Panc1 (cell line): ENCODE data around the gene ANO6. TPM values are rescaled to one million over a fixed set of nuclear protein-coding genes. Genes with fewer than 3 reads are reported as not detected.

Experiments
- ATAC-seq: fragments of 200-7000 bp; cut with Tn5 transposase; 2 replicates; pipeline ENCODE4 v1.9.1; 2020; ENCODE audit warnings: mild to moderate bottlenecking, moderate library complexity
- BruUV-seq: library from RNA; stranded (reverse); fragments of 400-500 nt; replicated peaks from 2 replicates; lab custom pipeline; 2021; lab: Mats Ljungman, UMichigan
- CTCF ChIA-PET: fragments of 300-600 bp; sonication (Branson Sonifier 250); formaldehyde crosslinking; loops from one replicate; lab custom pipeline; 2022; ENCODE audit warnings: antibody characterized with exemption; lab: Charles Lee
- POLR2A ChIA-PET: fragments of 300-600 bp; sonication (Branson Sonifier 250); formaldehyde crosslinking; loops from one replicate; lab custom pipeline; 2022; ENCODE audit warnings: antibody characterized with exemption; lab: Charles Lee
- DNase-seq: peaks from one replicate; pipeline ENCODE4 v3.0.0-alpha.2; 2010; ENCODE audit warnings: low read depth, low spot score
- H3K27ac ChIP-seq: 2 replicates; pipeline ENCODE4 v1.5.1; 2011; ENCODE audit warnings: mild to moderate bottlenecking, low read length, inconsistent platforms
- H3K27me3 ChIP-seq: fragments of 200-500 bp; sonication (Bioruptor generic); 2 replicates; pipeline ENCODE4 v1.6.0; 2014; ENCODE audit warnings: low read length, inconsistent platforms; ENCODE audit not compliant: control insufficient read depth, insufficient read depth
- H3K36me3 ChIP-seq: fragments of 200-500 bp; sonication (Bioruptor generic); 2 replicates; pipeline ENCODE4 v1.5.1; 2014; ENCODE audit warnings: inconsistent platforms, mild to moderate bottlenecking, low read length, moderate library complexity; ENCODE audit not compliant: control insufficient read depth, insufficient read depth
- H3K4me1 ChIP-seq: 2 replicates; pipeline ENCODE4 v1.5.1; 2011; ENCODE audit warnings: inconsistent platforms, mild to moderate bottlenecking, low read length, moderate library complexity; ENCODE audit not compliant: control insufficient read depth, insufficient read depth
- H3K4me3 ChIP-seq, 2 experiments: 2 replicates each; pipeline ENCODE4 v1.5.1; 2011 to 2012; ENCODE audit warnings: low read depth in 2 of 2, low read length in 2 of 2, mild to moderate bottlenecking in 2 of 2, inconsistent platforms in 1 of 2, moderate library complexity in 1 of 2
- H3K9me3 ChIP-seq: fragments of 200-500 bp; sonication (Bioruptor generic); 2 replicates; pipeline ENCODE4 v1.5.1; 2014; ENCODE audit warnings: low read depth, mild to moderate bottlenecking, inconsistent platforms, low read length, moderate library complexity; ENCODE audit not compliant: control insufficient read depth, insufficient read depth
- POLR2AphosphoS5 ChIP-seq: IDR thresholded peaks from 2 replicates; pipeline ENCODE4 v1.6.1; 2012; ENCODE audit warnings: mild to moderate bottlenecking, low read depth, low read length, moderate library complexity
- SIN3A ChIP-seq: IDR thresholded peaks from 2 replicates; pipeline ENCODE4 v1.6.1; 2012; ENCODE audit warnings: low read depth, mild to moderate bottlenecking, low read length, moderate library complexity, borderline replicate concordance; ENCODE audit not compliant: insufficient read depth
- TCF7L2 ChIP-seq: IDR thresholded peaks from 2 replicates; pipeline ENCODE4 v1.6.1; 2011; ENCODE audit warnings: mild to moderate bottlenecking, low read depth, low read length, inconsistent platforms
- in situ Hi-C: cut with HindIII; loops from 2 replicates; pipeline ENCODE4 v1.10.0; 2016; ENCODE audit warnings: low sequenced_read_pairs, low pct_unique_long_range_greater_than_20kb
- intact Hi-C: fragments of 100-400 bp; cut with micrococcal nuclease; formaldehyde crosslinking; loops from one replicate; pipeline ENCODE4 v1.10.0; 2022; ENCODE audit not compliant: unreplicated experiment
- total RNA-seq: library from RNA; stranded (reverse); gene quantifications from one replicate; pipeline ENCODE4 v1.2.1, GENCODE V29; 2021; ENCODE audit not compliant: unreplicated experiment
- TF ChIP-seq, protein P1 (sequence below), 2 experiments: IDR thresholded peaks; 2 replicates each; pipeline ENCODE4 v1.6.1; 2011 to 2012; ENCODE audit warnings: low read depth in 2 of 2, control low read depth in 1 of 2, low read length in 1 of 2, mild to moderate bottlenecking in 1 of 2, moderate library complexity in 1 of 2; ENCODE audit not compliant: insufficient read depth in 1 of 2
- TF ChIP-seq, protein P2 (sequence below): fragments of 450-650 bp; IDR thresholded peaks from 2 replicates; pipeline ENCODE4 v1.5.1; 2017; ENCODE audit warnings: mild to moderate bottlenecking

Gene ANO6
- total RNA-seq, 1 experiment from 2014 or later: 120 TPM

DNA sequence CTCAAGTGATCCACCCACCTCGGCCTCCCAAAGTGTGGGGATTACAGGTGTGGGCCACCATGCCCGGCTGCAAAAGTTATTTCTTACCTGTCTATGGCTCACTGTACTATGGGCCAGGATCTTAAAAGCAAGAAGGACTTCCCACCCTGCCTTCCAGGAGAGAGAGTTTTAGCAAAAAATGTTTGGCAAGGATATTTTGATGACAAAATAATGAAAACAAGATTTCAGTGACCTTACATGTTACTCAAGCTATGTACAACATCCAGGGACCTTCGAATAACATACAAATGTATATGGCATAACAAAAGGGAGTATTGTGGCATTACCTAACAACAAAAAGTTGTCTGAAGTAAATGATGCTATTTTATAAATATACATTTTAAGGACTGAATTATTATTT lies 55.1 kb downstream of the ANO6 start:
- intact Hi-C loops: no loop called here
- TF ChIP-seq, protein P1, sequence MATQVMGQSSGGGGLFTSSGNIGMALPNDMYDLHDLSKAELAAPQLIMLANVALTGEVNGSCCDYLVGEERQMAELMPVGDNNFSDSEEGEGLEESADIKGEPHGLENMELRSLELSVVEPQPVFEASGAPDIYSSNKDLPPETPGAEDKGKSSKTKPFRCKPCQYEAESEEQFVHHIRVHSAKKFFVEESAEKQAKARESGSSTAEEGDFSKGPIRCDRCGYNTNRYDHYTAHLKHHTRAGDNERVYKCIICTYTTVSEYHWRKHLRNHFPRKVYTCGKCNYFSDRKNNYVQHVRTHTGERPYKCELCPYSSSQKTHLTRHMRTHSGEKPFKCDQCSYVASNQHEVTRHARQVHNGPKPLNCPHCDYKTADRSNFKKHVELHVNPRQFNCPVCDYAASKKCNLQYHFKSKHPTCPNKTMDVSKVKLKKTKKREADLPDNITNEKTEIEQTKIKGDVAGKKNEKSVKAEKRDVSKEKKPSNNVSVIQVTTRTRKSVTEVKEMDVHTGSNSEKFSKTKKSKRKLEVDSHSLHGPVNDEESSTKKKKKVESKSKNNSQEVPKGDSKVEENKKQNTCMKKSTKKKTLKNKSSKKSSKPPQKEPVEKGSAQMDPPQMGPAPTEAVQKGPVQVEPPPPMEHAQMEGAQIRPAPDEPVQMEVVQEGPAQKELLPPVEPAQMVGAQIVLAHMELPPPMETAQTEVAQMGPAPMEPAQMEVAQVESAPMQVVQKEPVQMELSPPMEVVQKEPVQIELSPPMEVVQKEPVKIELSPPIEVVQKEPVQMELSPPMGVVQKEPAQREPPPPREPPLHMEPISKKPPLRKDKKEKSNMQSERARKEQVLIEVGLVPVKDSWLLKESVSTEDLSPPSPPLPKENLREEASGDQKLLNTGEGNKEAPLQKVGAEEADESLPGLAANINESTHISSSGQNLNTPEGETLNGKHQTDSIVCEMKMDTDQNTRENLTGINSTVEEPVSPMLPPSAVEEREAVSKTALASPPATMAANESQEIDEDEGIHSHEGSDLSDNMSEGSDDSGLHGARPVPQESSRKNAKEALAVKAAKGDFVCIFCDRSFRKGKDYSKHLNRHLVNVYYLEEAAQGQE (IDR thresholded peaks at IDR 0.05; ENCODE audit: insufficient read depth in 1 of 2, low read depth in 2 of 2, low read length in 1 of 2): no peak
- TF ChIP-seq TCF7L2 (no peak), POLR2AphosphoS5 (no peak), SIN3A (no peak)
- TF ChIP-seq, protein P2, sequence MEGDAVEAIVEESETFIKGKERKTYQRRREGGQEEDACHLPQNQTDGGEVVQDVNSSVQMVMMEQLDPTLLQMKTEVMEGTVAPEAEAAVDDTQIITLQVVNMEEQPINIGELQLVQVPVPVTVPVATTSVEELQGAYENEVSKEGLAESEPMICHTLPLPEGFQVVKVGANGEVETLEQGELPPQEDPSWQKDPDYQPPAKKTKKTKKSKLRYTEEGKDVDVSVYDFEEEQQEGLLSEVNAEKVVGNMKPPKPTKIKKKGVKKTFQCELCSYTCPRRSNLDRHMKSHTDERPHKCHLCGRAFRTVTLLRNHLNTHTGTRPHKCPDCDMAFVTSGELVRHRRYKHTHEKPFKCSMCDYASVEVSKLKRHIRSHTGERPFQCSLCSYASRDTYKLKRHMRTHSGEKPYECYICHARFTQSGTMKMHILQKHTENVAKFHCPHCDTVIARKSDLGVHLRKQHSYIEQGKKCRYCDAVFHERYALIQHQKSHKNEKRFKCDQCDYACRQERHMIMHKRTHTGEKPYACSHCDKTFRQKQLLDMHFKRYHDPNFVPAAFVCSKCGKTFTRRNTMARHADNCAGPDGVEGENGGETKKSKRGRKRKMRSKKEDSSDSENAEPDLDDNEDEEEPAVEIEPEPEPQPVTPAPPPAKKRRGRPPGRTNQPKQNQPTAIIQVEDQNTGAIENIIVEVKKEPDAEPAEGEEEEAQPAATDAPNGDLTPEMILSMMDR: no peak
- no peak overlapping the region for H3K4me3 ChIP-seq
- H3K4me1 ChIP-seq: peaks cover 30% of the 10 kb centered on the region
- no peak overlapping the region for H3K27ac ChIP-seq
- BruUV-seq: no TSS peak
- ATAC-seq: no peak
- H3K27me3 ChIP-seq: no peaks in the 10 kb centered on the region
- H3K36me3 ChIP-seq: no peaks in the 10 kb centered on the region
- ChIA-PET CTCF (no interaction called here), POLR2A (no interaction called here)
- in situ Hi-C loops: no loop called here
- no peaks in the 10 kb centered on the region for H3K9me3 ChIP-seq
- DNase-seq: no peak

DNA sequence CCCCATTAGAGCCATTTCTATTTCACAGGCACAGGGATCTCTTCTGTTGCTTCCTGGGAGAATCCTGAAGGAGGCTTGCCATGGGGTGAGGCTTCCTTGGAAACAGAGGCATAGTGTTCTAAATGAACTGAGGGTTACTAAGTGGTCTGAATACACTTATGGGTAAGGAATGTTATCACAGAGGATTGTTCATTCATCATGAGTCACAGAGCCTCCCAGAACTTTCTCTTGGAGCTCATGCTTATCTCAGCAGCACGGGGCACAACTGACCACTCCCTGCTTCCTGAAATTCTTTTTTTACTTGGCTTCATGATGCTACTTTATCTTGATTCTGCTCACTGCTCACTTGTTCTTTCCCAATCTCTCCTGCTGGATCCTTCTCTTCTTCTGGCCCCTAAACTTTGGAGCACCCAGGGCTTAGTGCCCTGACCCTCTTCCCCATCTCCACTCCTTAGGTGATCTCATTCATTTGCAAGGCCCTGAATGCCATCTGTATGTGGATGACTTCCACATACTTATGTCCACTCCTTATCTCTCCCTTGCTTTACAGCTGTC lies 57.9 kb downstream of the ANO6 start:
- peaks cover 34% of the 10 kb centered on the region for H3K4me1 ChIP-seq
- in situ Hi-C loops (no loop called here), intact Hi-C loops (no loop called here)
- ATAC-seq: peak; percentile 88
- CTCF ChIA-PET: no interaction called here
- peak overlapping the region; percentile 44 for H3K27ac ChIP-seq
- no peak overlapping the region for H3K4me3 ChIP-seq
- DNase-seq: peak; percentile 82
- no peaks in the 10 kb centered on the region for H3K9me3 ChIP-seq
- no TSS peak for BruUV-seq
- POLR2A ChIA-PET: no interaction called here
- no peaks in the 10 kb centered on the region for H3K27me3 ChIP-seq
- TF ChIP-seq, protein P1 (IDR thresholded peaks at IDR 0.05; ENCODE audit: insufficient read depth in 1 of 2, low read depth in 2 of 2, low read length in 1 of 2): no peak
- TF ChIP-seq SIN3A: no peak
- TF ChIP-seq POLR2AphosphoS5: no peak
- no peaks in the 10 kb centered on the region for H3K36me3 ChIP-seq
